Thyroid gland (tissue), 4 donors: Measurements from ENCODE around the gene DUSP7.

Experiments used
- CTCF ChIP-seq, 6 experiments: fragments of 200-600 bp in 3 of 6; fragments of 450-650 bp in 3 of 6; sonication (generic) in 3 of 6; IDR thresholded peaks; one replicate each; pipeline ENCODE4 v1.5.1; 2016 to 2019; ENCODE audit warnings: antibody characterized with exemption in 6 of 6, mild to moderate bottlenecking in 2 of 6, inconsistent platforms in 1 of 6, moderate library complexity in 1 of 6
- POLR2A ChIP-seq, 2 donors: fragments of 450-650 bp; IDR thresholded peaks; one replicate each; pipeline ENCODE4 v1.6.1; 2017; ENCODE audit warnings: antibody characterized with exemption in 2 of 2, mild to moderate bottlenecking in 2 of 2, moderate library complexity in 1 of 2

GRCh38 chr3:52094571-52095485 lies 38.5 kb upstream of the DUSP7 start:
- TF ChIP-seq POLR2A (IDR thresholded peaks at IDR 0.05) (no peak), CTCF (IDR thresholded peaks at IDR 0.05) (no peak)
